ENCODE data around the gene NTN1. TPM values are rescaled to one million over a fixed set of nuclear protein-coding genes. Genes with fewer than 3 reads are reported as not detected.

NTN1 gene
- total and polyA plus RNA-seq, 2 of the 4 experiments (the other 2 are of a cell fraction): under 0.01 to 0.07 TPM

DNA sequence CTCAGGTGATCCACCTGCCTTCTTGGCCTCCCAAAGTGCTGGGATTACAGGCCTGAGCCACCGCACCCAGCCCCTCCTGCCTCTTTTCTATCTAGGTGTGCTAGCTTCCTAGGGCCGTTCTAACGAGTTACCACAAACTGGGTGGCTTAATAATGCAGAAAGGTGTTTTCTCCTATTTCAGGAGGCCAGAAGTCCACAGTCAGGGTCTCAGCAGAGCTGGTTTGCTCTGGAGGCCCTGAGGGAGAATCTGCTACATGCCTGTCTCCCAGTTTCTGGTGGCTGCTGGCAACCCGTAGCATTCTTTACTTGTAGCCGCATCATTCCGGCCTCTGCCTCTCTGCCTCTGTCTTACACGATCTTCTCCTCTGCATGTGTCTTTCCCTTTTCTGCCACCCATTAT is 89.2 kb downstream of the NTN1 start:
- Histone ChIP-seq H3K36me3 (ENCODE audit: control insufficient read depth, insufficient read depth, low read length) (no peaks in the 10 kb centered on the region), H3K9ac (ENCODE audit: low read depth, low read length) (no peak overlapping the region), H3K27ac (ENCODE audit: insufficient read depth, low read length) (no peak overlapping the region), H4K20me1 (ENCODE audit: insufficient read depth, low read length) (no peaks in the 10 kb centered on the region), H2BK120ac (ENCODE audit: low read depth, low read length) (no peak overlapping the region), H2AK5ac (ENCODE audit: low read depth, low read length) (no peak overlapping the region), H4K8ac (ENCODE audit: low read depth in 2 of 2, low read length in 2 of 2) (no peak overlapping the region), H3K56ac (ENCODE audit: extremely low read depth, insufficient read depth, low read length) (no peak overlapping the region), H3K4me1 (ENCODE audit: control insufficient read depth, insufficient read depth, low read length) (no peaks in the 10 kb centered on the region), H3K4me2 (ENCODE audit: low read depth, low read length) (no peak overlapping the region), H3K23ac (ENCODE audit: low read depth, low read length) (no peak overlapping the region), H2BK20ac (ENCODE audit: low read depth, low read length) (no peak overlapping the region), H2BK5ac (ENCODE audit: low read depth, low read length, poor library complexity, severe bottlenecking) (no peak overlapping the region), H4K91ac (ENCODE audit: insufficient read depth, low read depth, low read length) (no peak overlapping the region), H2AK9ac (replicated peaks; ENCODE audit: low read depth, low read length, poor library complexity) (no peak overlapping the region), H3K4me3 (ENCODE audit: insufficient read depth, low read depth, low read length) (no peak overlapping the region), H3K14ac (replicated peaks; ENCODE audit: low read depth, low read length) (no peak overlapping the region), H2BK15ac (ENCODE audit: low read depth, low read length) (no peak overlapping the region), H3K27me3 (ENCODE audit: control insufficient read depth, insufficient read depth, low read length) (no peaks in the 10 kb centered on the region; the same call in 1 of the 2 replicates), H3K18ac (ENCODE audit: low read depth, low read length) (no peak overlapping the region), H4K5ac (ENCODE audit: low read depth, low read length) (no peak overlapping the region), H3K79me1 (ENCODE audit: low read depth in 1 of 2, low read length in 2 of 2) (no peaks in the 10 kb centered on the region), H3K9me3 (ENCODE audit: control insufficient read depth, insufficient read depth, low read length) (no peaks in the 10 kb centered on the region), H3K4ac (ENCODE audit: low read depth, low read length) (no peak overlapping the region), H2AFZ (replicated peaks; ENCODE audit: low read length, poor library complexity) (no peak overlapping the region), H3K9me1 (ENCODE audit: insufficient read depth, low read length) (no peaks in the 10 kb centered on the region)
- in situ Hi-C loops (cut with MboI; ENCODE audit: low sequenced_read_pairs): no loop called here
- WGBS, 2 experiments (ENCODE audit: extremely low coverage in 2 of 2, insufficient read length in 1 of 2): no CpG with 5 or more reads among the region's 7 CpGs
- ATAC-seq (ENCODE audit: low read depth): no peak
- intact Hi-C loops (cut with micrococcal nuclease): no loop called here
- BruUV-seq (replicated peaks): no TSS peak
- POLR2A ChIA-PET (ENCODE audit: unreplicated experiment): no interaction called here
- DNase-seq: no peak
- CTCF ChIA-PET: no interaction called here
- dilution Hi-C loops (cut with HindIII; ENCODE audit: low sequenced_read_pairs, unreplicated experiment): no loop called here
- TF ChIP-seq MAZ (IDR thresholded peaks at IDR 0.05; ENCODE audit: borderline replicate concordance, low read depth, low read length) (no peak), SMC3 (IDR thresholded peaks at IDR 0.05; ENCODE audit: low read depth, low read length) (no peak), CHD1 (IDR thresholded peaks at IDR 0.05; ENCODE audit: low read depth, low read length) (no peak), CTCF (conservative IDR thresholded peaks at IDR 0.05; ENCODE audit: low read depth, low read length) (no peak), CEBPB (IDR thresholded peaks at IDR 0.05; ENCODE audit: low read depth, low read length) (no peak), BHLHE40 (IDR thresholded peaks at IDR 0.05; ENCODE audit: low read depth, low read length) (no peak), MXI1 (IDR thresholded peaks at IDR 0.05; ENCODE audit: borderline replicate concordance, low read depth, low read length) (no peak), RFX5 (IDR thresholded peaks at IDR 0.05; ENCODE audit: low read depth, low read length) (no peak), MAFK (IDR thresholded peaks at IDR 0.05; ENCODE audit: low read depth, low read length) (no peak)
